Fibroblast of skin of left quadriceps (primary cell): ENCODE measurements around the gene CMBL.
A peak's percentile ranks its signal among the peaks of the same experiment; 100 is the strongest.
"Not testable (repeated sequence)": the region's sequence is repeated elsewhere in the genome, so short reads cannot be mapped to it uniquely, and the experiment has no call there.

Experiments used
- DNase-seq, 2 experiments: peaks; one replicate each; pipeline ENCODE4 v3.0.0-alpha.2; 2013; ENCODE audit warnings: low read depth in 2 of 2

The CMBL gene

GRCh38 chr5:10333154-10334006 is 25.7 kb upstream of the CMBL start:
- no peak for DNase-seq

- DNase-seq: no peak
Measured at GRCh38 chr5:10332301-10332700, 24.6 kb upstream of the CMBL start.

GRCh38 chr5:10331341-10331796 is 23.7 kb upstream of the CMBL start:
- DNase-seq: peak; percentile 92

DNA sequence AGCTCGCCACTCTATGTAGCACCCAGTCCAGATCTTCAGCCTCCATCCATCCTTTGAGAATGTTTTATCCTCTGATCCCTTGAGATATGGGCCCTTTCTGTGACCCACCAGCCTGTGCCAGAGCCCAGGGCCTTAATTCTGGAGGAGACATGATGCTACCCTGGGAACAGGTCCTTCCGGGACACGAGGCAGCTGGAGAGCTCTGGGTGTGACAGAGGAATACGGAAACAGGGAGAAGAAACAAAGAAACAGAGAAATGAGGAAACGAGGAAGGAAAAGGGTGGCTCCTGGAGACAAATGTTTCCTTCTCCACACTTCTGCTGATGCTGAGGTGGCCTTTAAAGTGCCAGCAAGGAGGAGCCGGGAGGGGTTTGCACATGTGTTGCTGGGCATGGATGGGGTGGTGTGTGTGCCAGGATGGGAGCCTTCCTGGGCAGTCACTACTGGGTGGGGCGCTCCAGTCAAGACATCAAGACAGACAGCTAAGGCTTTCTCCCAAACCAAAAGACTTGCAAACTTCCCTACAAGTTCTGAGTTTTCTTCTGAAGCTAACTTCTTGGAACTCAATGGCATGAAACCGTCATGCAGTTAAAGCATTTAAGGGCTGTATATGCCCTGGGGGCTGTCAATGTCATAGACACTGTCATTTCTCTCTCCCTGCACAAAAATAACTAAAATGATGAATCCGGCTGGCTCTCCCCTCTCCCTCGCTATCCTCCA is 23.0 kb upstream of the CMBL start:
- DNase-seq: no peak

GRCh38 chr5:10329820-10330481 is 22.2 kb upstream of the CMBL start:
- peak; percentile 95 for DNase-seq

GRCh38 chr5:10329446-10329819 is 21.7 kb upstream of the CMBL start:
- no peak for DNase-seq

- no peak for DNase-seq
Measured at GRCh38 chr5:10328323-10328722, 20.6 kb upstream of the CMBL start.

DNA sequence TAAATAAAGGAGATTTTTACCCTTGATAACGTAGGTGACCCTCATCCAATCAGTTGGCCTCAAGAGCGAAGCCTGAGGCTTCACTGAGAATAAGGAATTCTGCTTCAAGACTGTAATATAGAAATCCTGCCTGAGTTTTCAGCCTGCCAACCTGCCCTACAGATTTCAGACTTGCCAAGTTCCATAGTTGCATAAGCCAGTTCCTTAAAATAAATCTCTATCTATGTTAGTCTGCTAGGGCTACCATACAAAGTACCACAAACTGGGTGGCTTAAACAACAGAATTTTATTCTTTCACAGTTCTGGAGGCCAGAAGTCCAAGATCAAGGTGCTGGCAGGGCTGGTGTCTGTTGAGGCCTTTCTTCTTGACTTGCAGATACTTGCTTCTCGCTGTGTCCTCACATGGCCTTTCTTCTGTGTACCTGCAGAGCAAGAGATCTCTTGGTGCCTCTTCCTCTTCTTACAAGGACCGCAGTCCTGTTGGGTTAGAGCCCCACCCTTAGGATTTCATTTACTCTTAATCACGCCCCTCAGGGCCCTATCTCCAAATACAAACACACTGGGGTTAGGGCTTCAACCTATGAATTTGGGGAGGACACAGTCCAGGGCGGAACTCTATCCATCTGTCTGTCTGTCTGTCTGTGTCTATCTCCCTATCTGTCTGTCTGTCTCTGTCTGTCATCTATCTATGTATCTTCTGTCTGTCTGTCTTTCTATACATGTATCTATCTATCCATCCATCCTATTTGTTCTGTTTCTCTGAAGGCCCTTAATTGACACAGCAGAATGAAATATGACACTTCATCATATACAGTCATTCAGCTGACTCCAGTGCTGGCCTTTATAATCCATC is 17.0 kb upstream of the CMBL start:
- DNase-seq: no peak

GRCh38 chr5:10323588-10324488 is 16.1 kb upstream of the CMBL start:
- DNase-seq: no peak

DNA sequence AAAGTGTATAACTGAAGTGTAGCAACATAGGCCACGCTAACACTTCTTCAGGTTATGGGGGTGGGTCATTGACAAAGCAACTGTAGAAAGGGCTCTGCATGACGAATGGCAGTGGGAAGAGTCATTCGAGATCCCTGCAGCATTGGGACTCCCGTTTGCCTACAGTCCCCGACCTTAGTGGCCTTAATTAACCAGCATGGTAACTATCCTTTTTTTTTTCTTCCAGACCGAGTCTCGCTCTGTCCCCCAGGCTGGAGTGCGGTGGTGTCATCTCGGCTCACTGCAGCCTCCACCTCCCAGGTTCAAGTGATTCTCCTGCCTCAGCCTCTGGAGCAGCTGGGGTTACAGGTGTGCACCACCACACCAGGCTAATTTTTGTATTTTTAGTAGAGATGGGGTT is 14.2 kb upstream of the CMBL start:
- no peak for DNase-seq

GRCh38 chr5:10320793-10321192 is 13.1 kb upstream of the CMBL start:
- DNase-seq: no peak

DNA sequence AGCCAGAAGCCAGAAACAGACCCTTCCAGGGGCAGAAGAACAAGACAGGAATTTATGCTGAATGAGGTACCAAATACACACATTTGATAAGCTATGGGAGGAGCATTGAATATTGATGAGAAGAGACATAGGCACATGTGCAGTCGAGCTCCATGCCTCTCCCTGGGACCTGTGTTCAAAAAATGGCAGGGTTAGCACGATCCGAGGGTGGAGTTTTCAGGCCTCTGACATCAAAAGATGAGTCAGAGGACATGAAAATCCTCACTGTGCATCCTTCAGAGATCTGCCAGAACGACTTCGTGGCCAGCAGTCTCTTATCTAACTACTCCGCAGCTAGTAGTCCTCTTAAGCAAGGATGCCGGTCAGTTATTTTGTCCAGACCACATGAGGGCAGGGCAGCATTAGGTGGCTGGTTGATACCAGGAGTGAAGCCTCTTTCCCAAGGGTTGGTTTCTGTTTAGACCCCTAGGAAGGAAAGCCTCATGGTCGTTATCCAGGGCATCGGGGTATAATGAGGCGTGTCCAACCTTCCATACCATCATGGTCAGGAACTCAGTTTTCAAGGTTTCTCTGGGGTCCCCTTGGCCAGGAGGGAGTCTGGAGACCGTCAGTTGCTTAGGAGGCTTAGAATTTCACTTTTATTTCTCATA is 11.6 kb upstream of the CMBL start:
- no peak for DNase-seq

DNA sequence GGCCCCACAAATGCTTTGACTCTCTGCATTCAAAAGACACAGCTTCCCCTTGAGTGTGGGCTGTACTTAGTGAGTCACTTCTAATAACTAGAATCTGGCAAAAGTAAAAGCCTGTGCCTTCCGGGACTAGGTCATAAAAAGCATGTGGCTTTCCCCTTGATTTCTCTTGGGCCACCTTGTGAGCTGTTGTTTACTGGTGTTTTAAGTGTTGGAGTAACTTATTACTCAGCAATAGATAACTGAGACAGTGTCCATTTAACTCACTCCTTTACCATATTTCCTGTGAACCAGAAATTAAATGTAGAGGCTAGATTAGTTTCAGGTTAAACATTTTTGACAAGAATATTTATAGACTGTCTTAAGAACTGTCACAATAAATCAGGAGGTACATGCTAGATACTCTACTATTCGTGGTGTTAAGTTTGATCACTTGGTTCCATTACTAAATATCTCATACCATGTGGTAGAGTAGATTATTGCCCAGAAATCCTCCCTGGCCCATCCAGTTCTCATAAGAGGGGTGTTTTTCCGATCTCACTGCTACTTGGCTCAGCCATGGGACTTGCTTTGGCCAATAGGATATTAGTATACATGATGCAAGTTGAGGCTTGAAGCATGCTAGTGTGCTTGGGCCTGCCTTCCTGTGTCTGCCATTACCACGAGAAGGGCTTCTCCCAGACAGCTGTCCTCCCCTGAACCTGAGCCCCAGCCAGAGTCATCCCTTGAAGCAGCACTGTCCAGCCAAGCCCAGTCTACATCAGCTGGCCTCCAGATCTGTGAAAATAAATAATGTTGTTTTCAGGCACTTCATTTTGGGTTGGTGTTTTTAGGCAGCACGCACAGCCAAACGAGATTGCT is 10.4 kb upstream of the CMBL start:
- no peak for DNase-seq

- DNase-seq: no peak
Measured at GRCh38 chr5:10315824-10316509, 8.3 kb upstream of the CMBL start.

DNA sequence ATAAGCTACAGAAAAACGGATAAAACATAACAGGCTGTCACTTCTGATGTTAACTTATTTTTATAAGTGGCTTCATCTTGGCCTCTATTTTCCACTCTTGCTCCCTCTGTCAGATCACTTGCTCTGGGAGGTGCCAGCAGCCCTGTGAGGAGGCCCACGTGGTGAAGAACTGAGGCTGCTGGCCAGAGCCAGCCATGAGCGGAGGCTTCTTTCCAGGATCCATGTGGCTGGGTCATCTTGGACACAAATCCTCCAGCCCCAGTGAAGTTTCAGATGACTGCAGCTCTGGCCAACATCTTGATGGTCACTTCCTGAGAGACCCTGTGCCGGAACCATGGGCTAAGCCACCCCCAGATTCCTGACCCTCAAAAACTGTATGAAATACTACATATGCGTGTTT is 7.5 kb upstream of the CMBL start:
- DNase-seq: no peak

- DNase-seq: no peak
Measured at GRCh38 chr5:10311595-10312425, 4.1 kb upstream of the CMBL start.

DNA sequence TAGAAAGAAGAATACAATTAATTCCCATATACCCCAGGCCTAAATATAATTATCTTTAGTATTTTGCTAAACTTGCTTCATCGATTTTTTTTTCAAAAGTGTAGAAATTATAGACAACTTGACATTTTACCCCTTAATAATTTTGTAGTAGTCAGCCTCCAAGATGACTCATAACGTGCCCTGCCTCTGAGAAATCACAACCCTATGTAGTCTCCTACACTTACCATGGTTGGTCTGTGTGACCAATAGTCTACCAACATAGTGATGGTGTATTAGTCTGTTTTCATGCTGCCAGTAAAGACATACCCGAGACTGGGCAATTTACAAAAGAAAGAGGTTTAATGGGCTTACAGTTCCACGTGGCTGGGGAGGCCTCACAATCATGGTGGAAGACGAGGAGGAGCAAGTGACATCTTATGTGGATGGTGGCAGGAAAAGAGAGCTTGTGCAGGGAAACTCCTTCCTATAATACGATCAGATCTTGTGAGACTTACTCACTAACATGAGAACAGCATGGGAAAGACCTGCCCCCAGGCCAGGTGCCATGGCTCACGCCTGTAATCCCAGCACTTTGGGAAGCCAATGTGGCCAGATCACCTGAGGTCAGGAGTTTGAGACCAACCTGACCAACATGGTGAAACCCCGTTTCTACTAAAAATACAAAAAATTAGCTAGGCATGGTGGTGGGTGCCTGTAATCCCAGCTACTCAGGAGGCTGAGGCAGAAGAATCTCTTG is 3.3 kb upstream of the CMBL start:
- not testable (repeated sequence) for DNase-seq
